Esophagus squamous epithelium (tissue), 4 donors: ENCODE data around the gene PLXNB2.

ENCODE experiments used
- POLR2A ChIP-seq, 4 donors: fragments of 450-650 bp; IDR thresholded peaks; one replicate each; pipeline ENCODE4 v1.6.1; 2017; ENCODE audit warnings: antibody characterized with exemption in 4 of 4, mild to moderate bottlenecking in 4 of 4, moderate library complexity in 3 of 4
- TF ChIP-seq, protein P1 (sequence below), 6 experiments: fragments of 450-650 bp in 4 of 6; fragments of 200-600 bp in 2 of 6; sonication (generic) in 2 of 6; IDR thresholded peaks; one replicate each; pipeline ENCODE4 v1.5.1; 2016 to 2019; ENCODE audit warnings: antibody characterized with exemption in 6 of 6, mild to moderate bottlenecking in 4 of 6, moderate library complexity in 4 of 6

DNA sequence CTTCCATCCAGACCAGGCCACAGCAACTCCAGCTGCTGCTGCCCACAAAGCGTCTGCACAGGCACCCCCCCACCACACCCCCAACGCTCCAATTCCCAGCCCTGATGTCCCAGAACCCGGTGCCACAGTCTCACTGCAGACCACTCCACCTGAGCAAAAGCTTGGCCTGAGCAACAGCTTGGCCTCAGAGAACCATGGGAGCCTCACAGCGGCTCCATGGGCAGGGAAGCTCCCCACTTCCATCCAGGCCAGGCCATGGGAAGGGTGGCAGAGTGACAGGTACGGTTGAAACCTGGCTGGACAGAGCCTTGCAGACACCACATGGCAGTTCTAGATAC, 13.2 kb downstream of the PLXNB2 start:
- TF ChIP-seq, protein P1, sequence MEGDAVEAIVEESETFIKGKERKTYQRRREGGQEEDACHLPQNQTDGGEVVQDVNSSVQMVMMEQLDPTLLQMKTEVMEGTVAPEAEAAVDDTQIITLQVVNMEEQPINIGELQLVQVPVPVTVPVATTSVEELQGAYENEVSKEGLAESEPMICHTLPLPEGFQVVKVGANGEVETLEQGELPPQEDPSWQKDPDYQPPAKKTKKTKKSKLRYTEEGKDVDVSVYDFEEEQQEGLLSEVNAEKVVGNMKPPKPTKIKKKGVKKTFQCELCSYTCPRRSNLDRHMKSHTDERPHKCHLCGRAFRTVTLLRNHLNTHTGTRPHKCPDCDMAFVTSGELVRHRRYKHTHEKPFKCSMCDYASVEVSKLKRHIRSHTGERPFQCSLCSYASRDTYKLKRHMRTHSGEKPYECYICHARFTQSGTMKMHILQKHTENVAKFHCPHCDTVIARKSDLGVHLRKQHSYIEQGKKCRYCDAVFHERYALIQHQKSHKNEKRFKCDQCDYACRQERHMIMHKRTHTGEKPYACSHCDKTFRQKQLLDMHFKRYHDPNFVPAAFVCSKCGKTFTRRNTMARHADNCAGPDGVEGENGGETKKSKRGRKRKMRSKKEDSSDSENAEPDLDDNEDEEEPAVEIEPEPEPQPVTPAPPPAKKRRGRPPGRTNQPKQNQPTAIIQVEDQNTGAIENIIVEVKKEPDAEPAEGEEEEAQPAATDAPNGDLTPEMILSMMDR (IDR thresholded peaks at IDR 0.05), result no peak
- TF ChIP-seq POLR2A (IDR thresholded peaks at IDR 0.05), result no peak
